HepG2 (cell line): ENCODE results near the gene CXADR. TPM values are rescaled to one million over a fixed set of nuclear protein-coding genes. Genes with fewer than 3 reads are reported as not detected.

Experiments used
- ASH2L ChIP-seq: fragments of 300-600, 200-600 bp; sonication (generic); IDR thresholded peaks from 2 replicates; pipeline ENCODE4 v1.7.0; 2017; ENCODE audit warnings: low read depth, mild to moderate bottlenecking, moderate library complexity, mixed read lengths, low read length; ENCODE audit not compliant: insufficient read length
- ATF6 ChIP-seq: sonication (generic); formaldehyde crosslinking; conservative IDR thresholded peaks from 2 replicates; pipeline ENCODE4 v1.4.0; 2020; ENCODE audit warnings: missing genetic modification reagents
- ESRRA ChIP-seq: sonication (generic); formaldehyde crosslinking; IDR thresholded peaks from 2 replicates; pipeline ENCODE4 v1.5.1; 2020; ENCODE audit warnings: mild to moderate bottlenecking, low read depth, missing genetic modification reagents
- FOXA3 ChIP-seq: IDR thresholded peaks from 2 replicates; pipeline ENCODE4 v1.6.1; 2016; ENCODE audit warnings: missing genetic modification reagents, missing compliant biosample characterization
- GTF3A ChIP-seq: sonication (generic); formaldehyde crosslinking; conservative IDR thresholded peaks from 2 replicates; pipeline ENCODE4 v1.4.0; 2020; ENCODE audit warnings: mild to moderate bottlenecking, missing genetic modification reagents
- HIVEP1 ChIP-seq: sonication (generic); formaldehyde crosslinking; IDR thresholded peaks from 2 replicates; pipeline ENCODE4 v1.4.0; 2020; ENCODE audit warnings: mild to moderate bottlenecking, missing genetic modification reagents
- KDM2A ChIP-seq: sonication (generic); formaldehyde crosslinking; IDR thresholded peaks from 2 replicates; pipeline ENCODE4 v1.4.0; 2020; ENCODE audit warnings: low read depth, missing genetic modification reagents, borderline replicate concordance
- MXD1 ChIP-seq: sonication (generic); formaldehyde crosslinking; IDR thresholded peaks from 2 replicates; pipeline ENCODE4 v1.4.0; 2020; ENCODE audit warnings: mild to moderate bottlenecking, missing genetic modification reagents
- NRL ChIP-seq: sonication (generic); formaldehyde crosslinking; IDR thresholded peaks from 2 replicates; pipeline ENCODE4 v1.5.0; 2020; ENCODE audit warnings: missing genetic modification reagents, mild to moderate bottlenecking, moderate library complexity, borderline replicate concordance
- PAWR ChIP-seq: sonication (generic); formaldehyde crosslinking; IDR thresholded peaks from 2 replicates; pipeline ENCODE4 v1.4.0; 2020; ENCODE audit warnings: missing genetic modification reagents, mild to moderate bottlenecking, borderline replicate concordance
- RBAK ChIP-seq: sonication (generic); formaldehyde crosslinking; IDR thresholded peaks from 2 replicates; pipeline ENCODE4 v1.5.1; 2020; ENCODE audit warnings: mild to moderate bottlenecking, missing genetic modification reagents
- RERE ChIP-seq: IDR thresholded peaks from 2 replicates; pipeline ENCODE4 v1.6.1; 2016; ENCODE audit warnings: low read depth, missing genetic modification reagents, missing compliant biosample characterization
- RFXANK ChIP-seq: IDR thresholded peaks from 2 replicates; pipeline ENCODE4 v1.6.1; 2016
- SCMH1 ChIP-seq: sonication (generic); formaldehyde crosslinking; IDR thresholded peaks from 2 replicates; pipeline ENCODE4 v1.9.0; 2021; ENCODE audit warnings: missing genetic modification reagents, mild to moderate bottlenecking, borderline replicate concordance
- SIX4 ChIP-seq: sonication (generic); formaldehyde crosslinking; IDR thresholded peaks from 2 replicates; pipeline ENCODE4 v1.4.0; 2020; ENCODE audit warnings: missing genetic modification reagents
- TCF7 ChIP-seq: sonication (generic); IDR thresholded peaks from 2 replicates; pipeline ENCODE4 v1.6.1; 2016; ENCODE audit warnings: antibody characterized with exemption, low read depth
- ZBTB43 ChIP-seq: sonication (generic); formaldehyde crosslinking; conservative IDR thresholded peaks from 2 replicates; pipeline ENCODE4 v1.4.0; 2020; ENCODE audit warnings: missing genetic modification reagents
- ZNF230 ChIP-seq: sonication (generic); formaldehyde crosslinking; IDR thresholded peaks from 2 replicates; pipeline ENCODE4 v1.4.0; 2020; ENCODE audit warnings: mild to moderate bottlenecking, missing genetic modification reagents
- ZNF737 ChIP-seq: sonication (generic); formaldehyde crosslinking; IDR thresholded peaks from 2 replicates; pipeline ENCODE4 v1.5.0; 2020; ENCODE audit warnings: missing genetic modification reagents, mild to moderate bottlenecking, borderline replicate concordance
- ZSCAN20 ChIP-seq: sonication (generic); formaldehyde crosslinking; IDR thresholded peaks from 2 replicates; pipeline ENCODE4 v1.4.0; 2020; ENCODE audit warnings: missing genetic modification reagents, mild to moderate bottlenecking, borderline replicate concordance
- ZSCAN31 ChIP-seq: sonication (generic); formaldehyde crosslinking; IDR thresholded peaks from 2 replicates; pipeline ENCODE4 v1.5.0; 2020; ENCODE audit warnings: low read depth, mild to moderate bottlenecking, missing genetic modification reagents
- polyA plus RNA-seq, 8 experiments: library from polyadenylated mRNA; depleted of rRNA in 3 of 8; stranded (reverse) in 7 of 8; unstranded in 1 of 8; fragments of >200 nt; fragmentation: Illumina TruSeq in 4 of 8; extraction: Trizol in 4 of 8; gene quantifications; 2 replicates each; pipeline versions ENCODE4 v1.2.1 to v1.2.3, GENCODE V29; 2011 to 2016; ENCODE audit warnings: low read depth in 4 of 8, missing spikeins in 1 of 8, mixed read lengths in 1 of 8; ENCODE audit not compliant: insufficient read depth in 1 of 8
- total RNA-seq, 5 experiments: library from RNA; depleted of rRNA; stranded (reverse); fragments of >200 nt; fragmentation: Illumina TruSeq; extraction: Trizol; gene quantifications; 2 replicates each; pipeline ENCODE4 v1.2.3, GENCODE V29; 2016; ENCODE audit warnings: low read depth in 1 of 5

The CXADR gene
- total and polyA plus RNA-seq, 2 of the 13 experiments (the other 11 are each of a cell fraction or from before 2014, with no cell fraction given): 86.8 to 110 TPM

GRCh38 chr21:17612565-17613241, 99.9 kb downstream of the CXADR start, which contains the start of gene BTG3 (continued):
- no peak for TF ChIP-seq RERE
- no peak for TF ChIP-seq PAWR (CRISPR knock-in tag)
- TF ChIP-seq ZNF230: no peak
- peak; percentile 53; the same call in 1 of the 2 replicates for TF ChIP-seq MXD1 (CRISPR knock-in tag)
- peak; percentile 4; the same call in 1 of the 2 replicates for TF ChIP-seq NRL (CRISPR knock-in tag)
- no peak for TF ChIP-seq SCMH1 (CRISPR knock-in tag)
- peak; percentile 29 for TF ChIP-seq ASH2L
- peak; percentile 30; the same call in 1 of the 2 replicates for TF ChIP-seq FOXA3 (CRISPR knock-in tag)
- TF ChIP-seq KDM2A (CRISPR knock-in tag): no peak; the same call in 1 of the 2 replicates
- TF ChIP-seq ZBTB43 (CRISPR knock-in tag): peak; percentile 74
- TF ChIP-seq HIVEP1: 0 out of 2 replicates have a peak, but pooled peaks have one; percentile 48
- no peak for TF ChIP-seq RFXANK (CRISPR knock-in tag)
- TF ChIP-seq GTF3A (CRISPR knock-in tag): no peak
- peak; percentile 45; the same call in 1 of the 2 replicates for TF ChIP-seq ESRRA (CRISPR knock-in tag)
- TF ChIP-seq SIX4 (CRISPR knock-in tag): no peak; the same call in 1 of the 2 replicates
- peak; percentile 42; the same call in 1 of the 2 replicates for TF ChIP-seq ZSCAN20 (CRISPR knock-in tag)
- no peak for TF ChIP-seq TCF7
- TF ChIP-seq ZNF737: no peak
- no peak for TF ChIP-seq ATF6 (CRISPR knock-in tag)
- 0 out of 2 replicates have a peak, but pooled peaks have one; percentile 40 for TF ChIP-seq ZSCAN31
- no peak for TF ChIP-seq RBAK
